ENCODE results near the gene PRR18. TPM values are rescaled to one million over a fixed set of nuclear protein-coding genes. Genes with fewer than 3 reads are reported as not detected.

Gene PRR18
- total and polyA plus RNA-seq, 2 donors (not counting 1 experiment from before 2014, with no cell fraction given), result not detected

DNA sequence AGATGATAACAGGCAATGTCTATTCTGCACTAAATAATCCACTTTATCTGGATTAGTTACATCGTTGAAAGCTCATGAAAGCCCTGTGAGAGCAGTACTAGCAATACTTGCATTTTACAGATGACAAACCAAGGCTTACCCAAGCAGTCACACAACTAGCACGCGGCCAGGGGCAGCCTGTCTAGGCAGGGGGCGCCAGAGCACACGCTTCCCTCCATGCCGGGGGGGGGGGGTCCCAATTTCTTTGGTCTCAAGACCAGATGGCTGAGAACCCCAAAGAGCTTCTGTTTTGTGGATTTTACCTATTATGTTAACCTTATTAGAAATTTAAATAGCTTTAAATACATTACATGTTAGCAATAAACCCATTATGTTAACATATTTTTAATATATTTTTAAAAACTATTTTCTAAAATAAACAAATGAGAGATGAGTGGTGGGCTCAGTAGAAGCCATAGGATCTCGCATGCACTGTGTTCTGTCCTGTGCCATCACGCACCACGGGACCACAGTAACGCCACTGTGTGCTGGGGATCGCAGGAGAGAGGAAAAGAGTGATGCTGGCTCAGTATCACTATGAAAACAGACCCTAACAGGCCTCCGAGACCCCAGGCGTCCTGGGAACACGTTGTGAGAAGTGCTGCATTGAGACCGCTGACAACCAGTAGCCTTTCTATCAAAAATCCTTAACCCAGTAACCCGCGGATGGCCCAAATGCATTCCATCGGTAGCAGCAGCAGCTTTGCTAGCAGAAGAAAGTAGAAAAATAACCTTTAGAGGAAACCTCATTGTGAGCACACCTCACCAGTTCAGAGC, 5.3 kb upstream of the PRR18 start:
- no peak overlapping the region for H3K4me3 ChIP-seq (replicated peaks in 1 of 4; ENCODE audit: control extremely low read depth in 1 of 4, insufficient read depth in 1 of 4, low read depth in 3 of 4, low read length in 4 of 4)
- TF ChIP-seq, protein P1, sequence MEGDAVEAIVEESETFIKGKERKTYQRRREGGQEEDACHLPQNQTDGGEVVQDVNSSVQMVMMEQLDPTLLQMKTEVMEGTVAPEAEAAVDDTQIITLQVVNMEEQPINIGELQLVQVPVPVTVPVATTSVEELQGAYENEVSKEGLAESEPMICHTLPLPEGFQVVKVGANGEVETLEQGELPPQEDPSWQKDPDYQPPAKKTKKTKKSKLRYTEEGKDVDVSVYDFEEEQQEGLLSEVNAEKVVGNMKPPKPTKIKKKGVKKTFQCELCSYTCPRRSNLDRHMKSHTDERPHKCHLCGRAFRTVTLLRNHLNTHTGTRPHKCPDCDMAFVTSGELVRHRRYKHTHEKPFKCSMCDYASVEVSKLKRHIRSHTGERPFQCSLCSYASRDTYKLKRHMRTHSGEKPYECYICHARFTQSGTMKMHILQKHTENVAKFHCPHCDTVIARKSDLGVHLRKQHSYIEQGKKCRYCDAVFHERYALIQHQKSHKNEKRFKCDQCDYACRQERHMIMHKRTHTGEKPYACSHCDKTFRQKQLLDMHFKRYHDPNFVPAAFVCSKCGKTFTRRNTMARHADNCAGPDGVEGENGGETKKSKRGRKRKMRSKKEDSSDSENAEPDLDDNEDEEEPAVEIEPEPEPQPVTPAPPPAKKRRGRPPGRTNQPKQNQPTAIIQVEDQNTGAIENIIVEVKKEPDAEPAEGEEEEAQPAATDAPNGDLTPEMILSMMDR (conservative IDR thresholded peaks at IDR 0.05 in 1 of 2, IDR thresholded peaks at IDR 0.05 in 1 of 2; ENCODE audit: low read depth in 1 of 2, low read length in 2 of 2), result peak; percentile 72 to 76
- TF ChIP-seq EZH2 (IDR thresholded peaks at IDR 0.05; ENCODE audit: low read length, missing control alignments), result no peak
- H2AFZ ChIP-seq (ENCODE audit: low read length), result no peak overlapping the region
- H3K79me2 ChIP-seq (ENCODE audit: control insufficient read depth, insufficient read depth, low read length), result no peaks in the 10 kb centered on the region
- peak; percentile 35 to 58 for DNase-seq (ENCODE audit: low read depth in 2 of 2)
- no peaks in the 10 kb centered on the region for H3K4me1 ChIP-seq (ENCODE audit: control insufficient read depth, extremely low read depth, insufficient read depth, low read length)
- H3K4me2 ChIP-seq (ENCODE audit: extremely low read depth, insufficient read depth, low read length), result no peak overlapping the region
- no peak overlapping the region for H3K27ac ChIP-seq (ENCODE audit: insufficient read depth, low read length)
- H3K9ac ChIP-seq (ENCODE audit: insufficient read depth, low read length), result no peak overlapping the region
- H3K9me3 ChIP-seq (ENCODE audit: control insufficient read depth, insufficient read depth, low read depth, low read length), result no peaks in the 10 kb centered on the region
- H4K20me1 ChIP-seq (ENCODE audit: control insufficient read depth, extremely low read depth, insufficient read depth, low read length), result no peaks in the 10 kb centered on the region
- peaks cover 12% of the 10 kb centered on the region for H3K27me3 ChIP-seq (ENCODE audit: control insufficient read depth, insufficient read depth, low read length)
- no peaks in the 10 kb centered on the region for H3K36me3 ChIP-seq (ENCODE audit: control insufficient read depth, insufficient read depth, low read length)

DNA sequence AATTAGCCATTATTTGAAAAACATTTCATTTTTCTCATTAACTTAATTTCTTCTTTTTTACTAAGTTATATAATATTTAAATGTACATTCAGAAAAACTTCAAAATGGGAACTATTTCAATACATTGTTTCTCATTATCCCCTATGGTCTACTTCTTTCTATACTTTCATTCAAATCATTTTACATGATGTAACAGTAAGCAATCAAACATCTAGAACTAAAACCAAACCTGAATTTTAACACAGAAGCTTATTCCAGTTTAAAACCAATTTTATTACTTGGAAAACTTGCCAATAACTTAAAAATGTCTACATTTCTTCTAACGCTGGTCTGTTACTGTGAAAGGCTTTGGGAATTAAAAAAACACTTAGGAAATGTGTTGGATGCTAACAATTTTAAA, 4.6 kb upstream of the PRR18 start:
- H3K9ac ChIP-seq (ENCODE audit: insufficient read depth, low read length), result no peak overlapping the region
- H3K27me3 ChIP-seq (ENCODE audit: control insufficient read depth, insufficient read depth, low read length), result peaks cover 16% of the 10 kb centered on the region
- no peaks in the 10 kb centered on the region for H3K36me3 ChIP-seq (ENCODE audit: control insufficient read depth, insufficient read depth, low read length)
- H3K79me2 ChIP-seq (ENCODE audit: control insufficient read depth, insufficient read depth, low read length), result no peaks in the 10 kb centered on the region
- H2AFZ ChIP-seq (ENCODE audit: low read length), result no peak overlapping the region
- TF ChIP-seq, protein P1 (conservative IDR thresholded peaks at IDR 0.05 in 1 of 2, IDR thresholded peaks at IDR 0.05 in 1 of 2; ENCODE audit: low read depth in 1 of 2, low read length in 2 of 2), result no peak
- no peak for TF ChIP-seq EZH2 (IDR thresholded peaks at IDR 0.05; ENCODE audit: low read length, missing control alignments)
- no peaks in the 10 kb centered on the region for H3K4me1 ChIP-seq (ENCODE audit: control insufficient read depth, extremely low read depth, insufficient read depth, low read length)
- H3K27ac ChIP-seq (ENCODE audit: insufficient read depth, low read length), result no peak overlapping the region
- H3K4me3 ChIP-seq (replicated peaks in 1 of 4; ENCODE audit: control extremely low read depth in 1 of 4, insufficient read depth in 1 of 4, low read depth in 3 of 4, low read length in 4 of 4), result no peak overlapping the region
- no peak overlapping the region for H3K4me2 ChIP-seq (ENCODE audit: extremely low read depth, insufficient read depth, low read length)
- no peaks in the 10 kb centered on the region for H4K20me1 ChIP-seq (ENCODE audit: control insufficient read depth, extremely low read depth, insufficient read depth, low read length)
- peak in 1 of 2 donors; percentile 24 for DNase-seq (ENCODE audit: low read depth in 2 of 2)
- no peaks in the 10 kb centered on the region for H3K9me3 ChIP-seq (ENCODE audit: control insufficient read depth, insufficient read depth, low read depth, low read length)

GRCh38 chr6:166310634-166311033, 2.4 kb upstream of the PRR18 start:
- no peak for DNase-seq (ENCODE audit: low read depth in 2 of 2)
- Histone ChIP-seq H3K27ac (ENCODE audit: insufficient read depth, low read length) (no peak overlapping the region), H3K4me2 (ENCODE audit: extremely low read depth, insufficient read depth, low read length) (no peak overlapping the region), H4K20me1 (ENCODE audit: control insufficient read depth, extremely low read depth, insufficient read depth, low read length) (no peaks in the 10 kb centered on the region), H3K36me3 (ENCODE audit: control insufficient read depth, insufficient read depth, low read length) (no peaks in the 10 kb centered on the region), H3K27me3 (ENCODE audit: control insufficient read depth, insufficient read depth, low read length) (peaks cover 31% of the 10 kb centered on the region), H3K9me3 (ENCODE audit: control insufficient read depth, insufficient read depth, low read depth, low read length) (no peaks in the 10 kb centered on the region), H3K79me2 (ENCODE audit: control insufficient read depth, insufficient read depth, low read length) (no peaks in the 10 kb centered on the region), H3K4me1 (ENCODE audit: control insufficient read depth, extremely low read depth, insufficient read depth, low read length) (no peaks in the 10 kb centered on the region), H2AFZ (ENCODE audit: low read length) (no peak overlapping the region), H3K9ac (ENCODE audit: insufficient read depth, low read length) (no peak overlapping the region), H3K4me3 (replicated peaks in 1 of 4; ENCODE audit: control extremely low read depth in 1 of 4, insufficient read depth in 1 of 4, low read depth in 3 of 4, low read length in 4 of 4) (no peak overlapping the region)
- TF ChIP-seq, protein P1 (conservative IDR thresholded peaks at IDR 0.05 in 1 of 2, IDR thresholded peaks at IDR 0.05 in 1 of 2; ENCODE audit: low read depth in 1 of 2, low read length in 2 of 2), result no peak
- no peak for TF ChIP-seq EZH2 (IDR thresholded peaks at IDR 0.05; ENCODE audit: low read length, missing control alignments)

All from fibroblast of lung (primary cell).